H1 (cell line): ENCODE results near the gene CMIP. TPM values are rescaled to one million over a fixed set of nuclear protein-coding genes. Genes with fewer than 3 reads are reported as not detected.

Experiments used
- CTCF ChIA-PET: fragments of 300-600 bp; sonication (Branson Sonifier 250); formaldehyde crosslinking; loops from one replicate; lab custom pipeline; 2021; ENCODE audit not compliant: partially characterized antibody; lab: Charles Lee
- POLR2A ChIA-PET: fragments of 300-600 bp; sonication (Branson Sonifier 250); formaldehyde crosslinking; loops from one replicate; lab custom pipeline; 2021; ENCODE audit warnings: inconsistent platforms; ENCODE audit not compliant: partially characterized antibody; lab: Charles Lee
- DNase-seq, 2 experiments: peaks; one replicate each; pipeline versions ENCODE4 v3.0.0 to v3.0.0-alpha.2; 2010 to 2022; ENCODE audit warnings: low spot score in 2 of 2, low read depth in 1 of 2, mixed read lengths in 1 of 2
- FAIRE-seq: peaks from 2 replicates; lab custom pipeline; 2011; peaks lifted over from hg19 to GRCh38; lab: Jason Lieb, UNC
- H2AFZ ChIP-seq: 2 replicates; pipeline ENCODE4 v1.8.1; 2012; ENCODE audit warnings: low read length, inconsistent platforms
- H2AK5ac ChIP-seq: 2 replicates; pipeline ENCODE4 v1.6.1; 2013; ENCODE audit warnings: low read depth, low read length
- H2BK120ac ChIP-seq: replicated peaks from 2 replicates; pipeline ENCODE3; 2013; ENCODE audit warnings: low read depth, low read length, inconsistent platforms
- H2BK12ac ChIP-seq: 2 replicates; pipeline ENCODE4 v1.6.1; 2013; ENCODE audit warnings: low read depth, low read length
- H2BK15ac ChIP-seq: 2 replicates; pipeline ENCODE4 v1.6.1; 2013; ENCODE audit warnings: low read length
- H2BK20ac ChIP-seq: 2 replicates; pipeline ENCODE4 v1.6.1; 2013; ENCODE audit warnings: low read length
- H2BK5ac ChIP-seq: 2 replicates; pipeline ENCODE4 v1.6.1; 2013; ENCODE audit warnings: low read depth, low read length
- H3K14ac ChIP-seq: 2 replicates; pipeline ENCODE4 v1.6.1; 2013; ENCODE audit warnings: inconsistent platforms; ENCODE audit not compliant: insufficient read length
- H3K18ac ChIP-seq: 2 replicates; pipeline ENCODE4 v1.6.1; 2013; ENCODE audit warnings: low read length; ENCODE audit errors: extremely low read depth
- H3K23ac ChIP-seq: 2 replicates; pipeline ENCODE4 v1.6.1; 2013; ENCODE audit warnings: inconsistent platforms; ENCODE audit not compliant: insufficient read length
- H3K23me2 ChIP-seq: 2 replicates; pipeline ENCODE4 v1.6.1; 2013; ENCODE audit warnings: low read depth, low read length
- H3K27ac ChIP-seq: 2 replicates; pipeline ENCODE4 v1.6.1; 2011; ENCODE audit warnings: low read depth, low read length, inconsistent platforms
- H3K27me3 ChIP-seq, 4 experiments: replicated peaks in 1 of 4; 1 replicate in 1 of 4; 2 replicates in 3 of 4; pipeline versions ENCODE4 v1.6.1 to v1.8.1; 2011 to 2013; ENCODE audit warnings: low read length in 3 of 4, mild to moderate bottlenecking in 3 of 4, inconsistent platforms in 2 of 4, mixed read lengths in 2 of 4, moderate library complexity in 1 of 4; ENCODE audit not compliant: control insufficient read depth in 3 of 4, insufficient read depth in 3 of 4; ENCODE audit errors: extremely low read depth in 1 of 4
- H3K36me3 ChIP-seq, 4 experiments: 2 replicates each; pipeline versions ENCODE4 v1.6.1 to v1.8.1; 2011 to 2013; ENCODE audit warnings: mild to moderate bottlenecking in 4 of 4, low read length in 3 of 4, moderate library complexity in 2 of 4, control low read depth in 1 of 4, inconsistent platforms in 1 of 4; ENCODE audit not compliant: insufficient read depth in 4 of 4, control insufficient read depth in 2 of 4
- H3K4ac ChIP-seq: replicated peaks from 2 replicates; pipeline ENCODE3; 2013; ENCODE audit warnings: low read length, low read depth, mixed read lengths, inconsistent platforms; ENCODE audit not compliant: insufficient read length
- H3K4me1 ChIP-seq, 4 experiments: replicated peaks in 1 of 4; 1 replicate in 1 of 4; 2 replicates in 3 of 4; pipeline versions ENCODE4 v1.6.1 to v1.8.1; 2011 to 2013; ENCODE audit warnings: low read length in 3 of 4, inconsistent platforms in 2 of 4, mixed read lengths in 1 of 4; ENCODE audit not compliant: insufficient read depth in 4 of 4, control insufficient read depth in 3 of 4
- H3K4me2 ChIP-seq, 2 experiments: 2 replicates each; pipeline versions ENCODE4 v1.6.1 to v1.8.1; 2011 to 2013; ENCODE audit warnings: low read depth in 2 of 2, low read length in 2 of 2, control low read depth in 1 of 2, inconsistent platforms in 1 of 2, mild to moderate bottlenecking in 1 of 2; ENCODE audit not compliant: insufficient read depth in 1 of 2
- H3K4me3 ChIP-seq, 4 experiments: fragments of 200-600, 300-600 bp in 1 of 4; sonication (generic), shearing (Covaris generic), sonication (Bioruptor Twin) in 1 of 4; 2 replicates each; pipeline versions ENCODE4 v1.5.1 to v1.8.1; 2011 to 2016; ENCODE audit warnings: low read length in 4 of 4, low read depth in 3 of 4, control low read depth in 2 of 4, inconsistent platforms in 2 of 4, mild to moderate bottlenecking in 2 of 4, mixed read lengths in 1 of 4, moderate library complexity in 1 of 4; ENCODE audit not compliant: insufficient read depth in 2 of 4; ENCODE audit errors: extremely low read depth in 1 of 4
- H3K56ac ChIP-seq: replicated peaks from 2 replicates; pipeline ENCODE3; 2013; ENCODE audit warnings: low read depth, mild to moderate bottlenecking, mixed read lengths, low read length, inconsistent platforms; ENCODE audit not compliant: insufficient read length
- H3K79me1 ChIP-seq: 2 replicates; pipeline ENCODE4 v1.6.1; 2013; ENCODE audit warnings: low read depth, low read length, control low read depth
- H3K79me2 ChIP-seq, 2 experiments: 2 replicates each; pipeline versions ENCODE4 v1.6.1 to v1.8.1; 2012 to 2013; ENCODE audit warnings: low read length in 2 of 2, mild to moderate bottlenecking in 2 of 2, inconsistent platforms in 1 of 2; ENCODE audit not compliant: insufficient read depth in 2 of 2, control insufficient read depth in 1 of 2
- H3K9ac ChIP-seq, 4 experiments: replicated peaks in 1 of 4; 1 replicate in 1 of 4; 2 replicates in 3 of 4; pipeline versions ENCODE4 v1.6.1 to v1.8.1; 2011 to 2013; ENCODE audit warnings: low read depth in 3 of 4, low read length in 3 of 4, control low read depth in 2 of 4, mild to moderate bottlenecking in 2 of 4, moderate library complexity in 2 of 4, inconsistent platforms in 1 of 4; ENCODE audit errors: extremely low read depth in 1 of 4
- H3K9me3 ChIP-seq, 2 experiments: 2 replicates each; pipeline versions ENCODE4 v1.6.1 to v1.8.1; 2012 to 2013; ENCODE audit warnings: mild to moderate bottlenecking in 2 of 2, moderate library complexity in 2 of 2, control low read depth in 1 of 2, inconsistent platforms in 1 of 2, low read depth in 1 of 2, low read length in 1 of 2, mixed read lengths in 1 of 2; ENCODE audit not compliant: insufficient read depth in 2 of 2
- H4K20me1 ChIP-seq, 2 experiments: replicated peaks in 1 of 2; 2 replicates each; pipeline versions ENCODE3 to v1.8.1; 2011 to 2013; ENCODE audit warnings: inconsistent platforms in 2 of 2, low read length in 2 of 2, mild to moderate bottlenecking in 1 of 2; ENCODE audit not compliant: insufficient read depth in 2 of 2, control insufficient read depth in 1 of 2
- H4K5ac ChIP-seq: 2 replicates; pipeline ENCODE4 v1.6.1; 2013; ENCODE audit warnings: low read length, low read depth, mixed read lengths, inconsistent platforms; ENCODE audit not compliant: insufficient read length
- H4K8ac ChIP-seq: 2 replicates; pipeline ENCODE4 v1.8.0; 2013; ENCODE audit warnings: mild to moderate bottlenecking, moderate library complexity, low read length, inconsistent platforms; ENCODE audit not compliant: insufficient read depth; ENCODE audit errors: extremely low read depth
- H4K91ac ChIP-seq: replicated peaks from 2 replicates; pipeline ENCODE3; 2013; ENCODE audit warnings: low read length, mixed read lengths, inconsistent platforms; ENCODE audit not compliant: insufficient read length
- CHD1 ChIP-seq: IDR thresholded peaks from 2 replicates; pipeline ENCODE4 v1.6.1; 2012; ENCODE audit warnings: low read depth, low read length, improper control_type of control experiment
- GTF2F1 ChIP-seq: IDR thresholded peaks from 2 replicates; pipeline ENCODE4 v1.6.1; 2012; ENCODE audit warnings: low read depth, low read length, improper control_type of control experiment, borderline replicate concordance
- KDM5A ChIP-seq: fragments of 200-600 bp; IDR thresholded peaks from 2 replicates; pipeline ENCODE4 v1.7.1; 2012; ENCODE audit warnings: mild to moderate bottlenecking, low read length, inconsistent platforms, mixed read lengths
- MAFK ChIP-seq: IDR thresholded peaks from 2 replicates; pipeline ENCODE4 v1.6.1; 2012; ENCODE audit warnings: low read depth, mild to moderate bottlenecking, improper control_type of control experiment, low read length
- SIN3A ChIP-seq, 2 experiments: IDR thresholded peaks in 1 of 2; conservative IDR thresholded peaks in 1 of 2; 2 replicates each; pipeline ENCODE4 v1.6.1; 2011 to 2012; ENCODE audit warnings: low read length in 2 of 2, improper control_type of control experiment in 1 of 2, low read depth in 1 of 2, mild to moderate bottlenecking in 1 of 2
- SP4 ChIP-seq: IDR thresholded peaks from 2 replicates; pipeline ENCODE4 v1.6.1; 2012; ENCODE audit warnings: low read length, inconsistent platforms
- TBP ChIP-seq: IDR thresholded peaks from 2 replicates; pipeline ENCODE4 v1.6.1; 2011; ENCODE audit warnings: low read depth, low read length, improper control_type of control experiment
- TCF12 ChIP-seq: IDR thresholded peaks from 2 replicates; pipeline ENCODE4 v1.6.1; 2011; ENCODE audit warnings: low read depth, mild to moderate bottlenecking, low read length
- YY1 ChIP-seq: IDR thresholded peaks from 2 replicates; pipeline ENCODE4 v1.6.1; 2011; ENCODE audit warnings: low read depth, mild to moderate bottlenecking, low read length
- WGBS, 2 experiments: shearing (Covaris generic) in 1 of 2; methylation state at CpG; one replicate each; pipeline versions ENCODE4 v1.1.6 to v1.1.7; 2013 to 2015; ENCODE audit warnings: low lambda C conversion rate in 2 of 2, mixed read lengths in 2 of 2, inconsistent platforms in 1 of 2, low coverage in 1 of 2, missing lambda C conversion rate in 1 of 2; ENCODE audit not compliant: insufficient replicate concordance in 2 of 2, insufficient coverage in 1 of 2, insufficient read length in 1 of 2; ENCODE audit errors: extremely low coverage in 1 of 2, missing lambda C conversion rate in 1 of 2; 5-methylcytosine and 5-hydroxymethylcytosine counted together
- polyA plus RNA-seq, 7 experiments: library from polyadenylated mRNA; depleted of rRNA in 3 of 7; stranded (reverse) in 5 of 7; unstranded in 2 of 7; fragments of >200 nt in 5 of 7; fragments of 200-250 nt in 2 of 7; gene quantifications; 1 replicate in 5 of 7; 2 replicates in 1 of 7; 4 replicates in 1 of 7; pipeline versions ENCODE4 v1.2.1 to v1.2.3, GENCODE V29; 2011 to 2013; ENCODE audit warnings: missing spikeins in 2 of 7, mixed read lengths in 2 of 7
- total RNA-seq: library from RNA; stranded (reverse); fragmentation: NEBNext Ultra II Directional; extraction: Animal tissue kit (Norgen Biotek cat#: 25700); gene quantifications from 2 replicates; pipeline ENCODE4 v1.2.1, GENCODE V29; 2021
- TF ChIP-seq, protein P1 (sequence below), 3 experiments: IDR thresholded peaks; 1 replicate in 2 of 3; 2 replicates in 1 of 3; pipeline versions ENCODE4 v1.5.1 to v1.6.1; 2011; ENCODE audit warnings: low read length in 3 of 3, mild to moderate bottlenecking in 3 of 3, inconsistent platforms in 2 of 3, low read depth in 1 of 3, moderate library complexity in 1 of 3; ENCODE audit not compliant: insufficient read depth in 1 of 3; ENCODE audit errors: control extremely low read depth in 1 of 3
- TF ChIP-seq, protein P2 (sequence below): IDR thresholded peaks from 2 replicates; pipeline ENCODE4 v1.6.1; 2011; ENCODE audit warnings: low read depth, mild to moderate bottlenecking, low read length; ENCODE audit not compliant: insufficient read depth

Gene CMIP
- total and polyA plus RNA-seq, 2 of the 8 experiments (the other 6 are each of a cell fraction or from before 2014, with no cell fraction given) = 7.9 to 53.2 TPM

DNA sequence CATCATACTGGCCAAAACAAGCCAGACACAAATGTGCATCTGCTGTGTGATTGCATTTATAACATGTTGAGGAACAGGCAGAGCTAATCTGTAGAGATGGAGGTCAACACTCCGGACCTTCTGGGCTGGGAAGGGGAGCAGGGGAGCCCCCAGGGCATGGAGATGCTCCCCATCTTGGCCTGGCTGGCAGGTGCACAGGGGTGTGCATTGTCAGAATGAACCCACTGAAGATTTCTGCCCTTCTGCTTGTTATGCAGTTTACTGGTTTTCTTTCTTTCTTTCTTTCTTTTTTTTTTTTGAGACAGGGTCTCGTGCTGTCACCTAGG, 146.9 kb downstream of the CMIP start:
- no peak overlapping the region for H3K56ac ChIP-seq
- no peaks in the 10 kb centered on the region for H3K23me2 ChIP-seq
- H3K27ac ChIP-seq = no peak overlapping the region
- peaks cover 0 to 40% of the 10 kb centered on the region in 2 experiments; a peak in 2 of 4 replicates for H3K79me2 ChIP-seq
- no peak overlapping the region for H2BK15ac ChIP-seq
- FAIRE-seq = no peak
- peaks cover 15% of the 10 kb centered on the region for H3K79me1 ChIP-seq
- no peak overlapping the region for H2BK20ac ChIP-seq
- H4K20me1 ChIP-seq = peaks cover 6 to 13% of the 10 kb centered on the region in 2 experiments
- no peak overlapping the region for H3K18ac ChIP-seq
- H4K91ac ChIP-seq = no peak overlapping the region
- H3K4me3 ChIP-seq = no peak overlapping the region
- no peak overlapping the region for H2BK120ac ChIP-seq
- no peak overlapping the region for H4K8ac ChIP-seq
- H3K27me3 ChIP-seq = no peaks in the 10 kb centered on the region
- H2BK12ac ChIP-seq = no peak overlapping the region
- WGBS, 2 experiments = 92% methylated on average over 2 of the region's 2 CpGs; no CpG with 5 or more reads in 1 of the 2 experiments
- no peak overlapping the region for H3K14ac ChIP-seq
- no peak overlapping the region for H4K5ac ChIP-seq
- CTCF ChIA-PET = interaction anchor here (1.0 to 2.1 kb wide), 4 partner anchors 22 to 106 kb away, joined by 3 to 5 read pairs (median 4); no protein-coding TSS in a partner anchor
- H3K9me3 ChIP-seq = no peaks in the 10 kb centered on the region
- H2AK5ac ChIP-seq = no peak overlapping the region
- H3K36me3 ChIP-seq = no peaks in the 10 kb centered on the region
- H3K23ac ChIP-seq = no peak overlapping the region
- DNase-seq = no peak
- H3K4ac ChIP-seq = no peak overlapping the region
- H2BK5ac ChIP-seq = no peak overlapping the region
- H2AFZ ChIP-seq = no peak overlapping the region
- POLR2A ChIA-PET = interaction anchor here (0.7 to 1.2 kb wide), 2 partner anchors 25 to 1333 kb away, joined by 3 read pairs; no protein-coding TSS in a partner anchor
- no peaks in the 10 kb centered on the region; a peak in 2 of 7 replicates for H3K4me1 ChIP-seq
- H3K4me2 ChIP-seq = no peak overlapping the region
- H3K9ac ChIP-seq = no peak overlapping the region
- no peak for TF ChIP-seq SP4
- TF ChIP-seq TCF12 = no peak
- TF ChIP-seq TBP = no peak
- TF ChIP-seq GTF2F1 = no peak
- no peak for TF ChIP-seq KDM5A
- no peak for TF ChIP-seq YY1
- TF ChIP-seq, protein P1, sequence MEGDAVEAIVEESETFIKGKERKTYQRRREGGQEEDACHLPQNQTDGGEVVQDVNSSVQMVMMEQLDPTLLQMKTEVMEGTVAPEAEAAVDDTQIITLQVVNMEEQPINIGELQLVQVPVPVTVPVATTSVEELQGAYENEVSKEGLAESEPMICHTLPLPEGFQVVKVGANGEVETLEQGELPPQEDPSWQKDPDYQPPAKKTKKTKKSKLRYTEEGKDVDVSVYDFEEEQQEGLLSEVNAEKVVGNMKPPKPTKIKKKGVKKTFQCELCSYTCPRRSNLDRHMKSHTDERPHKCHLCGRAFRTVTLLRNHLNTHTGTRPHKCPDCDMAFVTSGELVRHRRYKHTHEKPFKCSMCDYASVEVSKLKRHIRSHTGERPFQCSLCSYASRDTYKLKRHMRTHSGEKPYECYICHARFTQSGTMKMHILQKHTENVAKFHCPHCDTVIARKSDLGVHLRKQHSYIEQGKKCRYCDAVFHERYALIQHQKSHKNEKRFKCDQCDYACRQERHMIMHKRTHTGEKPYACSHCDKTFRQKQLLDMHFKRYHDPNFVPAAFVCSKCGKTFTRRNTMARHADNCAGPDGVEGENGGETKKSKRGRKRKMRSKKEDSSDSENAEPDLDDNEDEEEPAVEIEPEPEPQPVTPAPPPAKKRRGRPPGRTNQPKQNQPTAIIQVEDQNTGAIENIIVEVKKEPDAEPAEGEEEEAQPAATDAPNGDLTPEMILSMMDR (IDR thresholded peaks at IDR 0.05; ENCODE audit: control extremely low read depth in 1 of 3, insufficient read depth in 1 of 3, low read depth in 1 of 3, low read length in 3 of 3) = no peak
- TF ChIP-seq, protein P2, sequence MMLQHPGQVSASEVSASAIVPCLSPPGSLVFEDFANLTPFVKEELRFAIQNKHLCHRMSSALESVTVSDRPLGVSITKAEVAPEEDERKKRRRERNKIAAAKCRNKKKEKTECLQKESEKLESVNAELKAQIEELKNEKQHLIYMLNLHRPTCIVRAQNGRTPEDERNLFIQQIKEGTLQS = no peak
- no peak for TF ChIP-seq CHD1
- TF ChIP-seq SIN3A (conservative IDR thresholded peaks at IDR 0.05 in 1 of 2, IDR thresholded peaks at IDR 0.05 in 1 of 2; ENCODE audit: low read depth in 1 of 2, low read length in 2 of 2) = no peak
- TF ChIP-seq MAFK = no peak
